Fibroblast of lung (primary cell): Measurements from ENCODE around the gene RASA1. TPM values are rescaled to one million over a fixed set of nuclear protein-coding genes. Genes with fewer than 3 reads are reported as not detected.

Experiments
- DNase-seq, 2 donors: peaks; one replicate each; pipeline versions ENCODE4 v3.0.0 to v3.0.0-alpha.2; 2010; ENCODE audit warnings: low read depth in 2 of 2
- H2AFZ ChIP-seq: 2 replicates; pipeline ENCODE4 v1.5.1; 2012; ENCODE audit warnings: low read length, control low read depth, inconsistent platforms
- H3K27ac ChIP-seq: 2 replicates; pipeline ENCODE4 v1.5.1; 2011; ENCODE audit warnings: low read length, control low read depth; ENCODE audit not compliant: insufficient read depth
- H3K27me3 ChIP-seq: 2 replicates; pipeline ENCODE4 v1.5.1; 2011; ENCODE audit warnings: mild to moderate bottlenecking, low read length; ENCODE audit not compliant: control insufficient read depth, insufficient read depth
- H3K36me3 ChIP-seq: 2 replicates; pipeline ENCODE4 v1.5.1; 2011; ENCODE audit warnings: low read length; ENCODE audit not compliant: control insufficient read depth, insufficient read depth
- H3K4me1 ChIP-seq: 2 replicates; pipeline ENCODE4 v1.5.1; 2011; ENCODE audit warnings: low read length; ENCODE audit not compliant: control insufficient read depth, insufficient read depth; ENCODE audit errors: extremely low read depth
- H3K4me2 ChIP-seq: 2 replicates; pipeline ENCODE4 v1.5.1; 2011; ENCODE audit warnings: low read length, control low read depth; ENCODE audit not compliant: insufficient read depth; ENCODE audit errors: extremely low read depth
- H3K4me3 ChIP-seq, 4 experiments: fragments of 200-600 bp in 1 of 4; sonication (generic) in 1 of 4; replicated peaks in 1 of 4; 2 replicates each; pipeline ENCODE4 v1.5.1; 2011 to 2016; ENCODE audit warnings: low read length in 4 of 4, low read depth in 3 of 4, mild to moderate bottlenecking in 3 of 4, control low read depth in 2 of 4, inconsistent platforms in 1 of 4, mixed read lengths in 1 of 4; ENCODE audit not compliant: insufficient read depth in 1 of 4; ENCODE audit errors: control extremely low read depth in 1 of 4
- H3K79me2 ChIP-seq: 2 replicates; pipeline ENCODE4 v1.5.1; 2012; ENCODE audit warnings: mild to moderate bottlenecking, low read length, inconsistent platforms; ENCODE audit not compliant: control insufficient read depth, insufficient read depth
- H3K9ac ChIP-seq: 2 replicates; pipeline ENCODE4 v1.5.1; 2011; ENCODE audit warnings: mild to moderate bottlenecking, low read length, control low read depth; ENCODE audit not compliant: insufficient read depth
- H3K9me3 ChIP-seq: 2 replicates; pipeline ENCODE4 v1.5.1; 2012; ENCODE audit warnings: low read depth, low read length; ENCODE audit not compliant: control insufficient read depth, insufficient read depth
- H4K20me1 ChIP-seq: 2 replicates; pipeline ENCODE4 v1.5.1; 2011; ENCODE audit warnings: low read length; ENCODE audit not compliant: control insufficient read depth, insufficient read depth; ENCODE audit errors: extremely low read depth
- CTCF ChIP-seq, 2 donors: IDR thresholded peaks in 1 of 2; conservative IDR thresholded peaks in 1 of 2; 1 replicate in 1 of 2; 2 replicates in 1 of 2; pipeline ENCODE4 v1.5.1; 2011 to 2012; ENCODE audit warnings: low read length in 2 of 2, control low read depth in 1 of 2, inconsistent platforms in 1 of 2, low read depth in 1 of 2, mild to moderate bottlenecking in 1 of 2
- EZH2 ChIP-seq: IDR thresholded peaks from 2 replicates; pipeline ENCODE4 v1.5.1; 2012; ENCODE audit warnings: low read length, control low read depth, mild to moderate bottlenecking; ENCODE audit errors: missing control alignments
- polyA plus RNA-seq, 2 donors: library from polyadenylated mRNA; depleted of rRNA in 1 of 2; stranded (reverse) in 1 of 2; unstranded in 1 of 2; fragments of >200 nt; gene quantifications; 2 replicates each; pipeline ENCODE4 v1.2.1, GENCODE V29; 2011 to 2012; ENCODE audit warnings: missing spikeins in 1 of 2
- total RNA-seq: library from RNA; depleted of rRNA; stranded (reverse); fragments of >200 nt; gene quantifications from 2 replicates; pipeline ENCODE4 v1.2.1, GENCODE V29; 2014

RASA1 gene
- total and polyA plus RNA-seq, 2 donors (not counting 1 experiment from before 2014, with no cell fraction given), result 45.8 to 66.6 TPM

- TF ChIP-seq EZH2 (no peak), CTCF (conservative IDR thresholded peaks at IDR 0.05 in 1 of 2, IDR thresholded peaks at IDR 0.05 in 1 of 2; ENCODE audit: low read depth in 1 of 2, low read length in 2 of 2) (no peak)
- Histone ChIP-seq H3K36me3 (no peaks in the 10 kb centered on the region), H4K20me1 (no peaks in the 10 kb centered on the region), H3K9ac (no peak overlapping the region), H3K4me2 (no peak overlapping the region), H2AFZ (no peak overlapping the region), H3K9me3 (no peaks in the 10 kb centered on the region), H3K4me1 (no peaks in the 10 kb centered on the region), H3K4me3 (no peak overlapping the region), H3K79me2 (no peaks in the 10 kb centered on the region), H3K27ac (no peak overlapping the region), H3K27me3 (peaks cover 4% of the 10 kb centered on the region)
- DNase-seq, result no peak
Measured at GRCh38 chr5:87430863-87431457, 163.3 kb downstream of the RASA1 start.

- Histone ChIP-seq H3K4me1 (no peaks in the 10 kb centered on the region), H3K4me3 (no peak overlapping the region), H3K9me3 (no peaks in the 10 kb centered on the region), H4K20me1 (no peaks in the 10 kb centered on the region), H3K4me2 (no peak overlapping the region), H3K36me3 (no peaks in the 10 kb centered on the region), H3K79me2 (no peaks in the 10 kb centered on the region), H3K9ac (no peak overlapping the region), H3K27me3 (peaks cover 4% of the 10 kb centered on the region), H3K27ac (no peak overlapping the region), H2AFZ (no peak overlapping the region)
- TF ChIP-seq CTCF (conservative IDR thresholded peaks at IDR 0.05 in 1 of 2, IDR thresholded peaks at IDR 0.05 in 1 of 2; ENCODE audit: low read depth in 1 of 2, low read length in 2 of 2) (no peak), EZH2 (no peak)
- no peak for DNase-seq
Measured at GRCh38 chr5:87432460-87432859, 164.8 kb downstream of the RASA1 start.

- no peak overlapping the region for H2AFZ ChIP-seq
- DNase-seq, result no peak
- H3K27me3 ChIP-seq, result peaks cover 4% of the 10 kb centered on the region
- no peak overlapping the region for H3K4me3 ChIP-seq
- no peak overlapping the region for H3K4me2 ChIP-seq
- no peak overlapping the region for H3K27ac ChIP-seq
- TF ChIP-seq CTCF (conservative IDR thresholded peaks at IDR 0.05 in 1 of 2, IDR thresholded peaks at IDR 0.05 in 1 of 2; ENCODE audit: low read depth in 1 of 2, low read length in 2 of 2), result no peak
- TF ChIP-seq EZH2, result no peak
- H3K9ac ChIP-seq, result no peak overlapping the region
- no peaks in the 10 kb centered on the region for H4K20me1 ChIP-seq
- H3K79me2 ChIP-seq, result no peaks in the 10 kb centered on the region
- H3K9me3 ChIP-seq, result no peaks in the 10 kb centered on the region
- H3K36me3 ChIP-seq, result no peaks in the 10 kb centered on the region
- H3K4me1 ChIP-seq, result no peaks in the 10 kb centered on the region
Measured at GRCh38 chr5:87433945-87434344, 166.3 kb downstream of the RASA1 start.
